Epithelial cell of esophagus (primary cell): ENCODE measurements around the gene FADS6.

ENCODE experiments used
- DNase-seq: peaks from one replicate; pipeline ENCODE4 v3.0.0; 2010; ENCODE audit warnings: low read depth
- H3K4me3 ChIP-seq: 2 replicates; pipeline ENCODE4 v1.5.1; 2011; ENCODE audit warnings: mild to moderate bottlenecking, low read length, control low read depth
- TF ChIP-seq, protein P1 (sequence below): IDR thresholded peaks from 2 replicates; pipeline ENCODE4 v1.5.1; 2011; ENCODE audit warnings: low read depth, mild to moderate bottlenecking, low read length, control low read depth, inconsistent platforms; ENCODE audit not compliant: insufficient read depth; ENCODE audit errors: missing control alignments

The FADS6 gene

DNA sequence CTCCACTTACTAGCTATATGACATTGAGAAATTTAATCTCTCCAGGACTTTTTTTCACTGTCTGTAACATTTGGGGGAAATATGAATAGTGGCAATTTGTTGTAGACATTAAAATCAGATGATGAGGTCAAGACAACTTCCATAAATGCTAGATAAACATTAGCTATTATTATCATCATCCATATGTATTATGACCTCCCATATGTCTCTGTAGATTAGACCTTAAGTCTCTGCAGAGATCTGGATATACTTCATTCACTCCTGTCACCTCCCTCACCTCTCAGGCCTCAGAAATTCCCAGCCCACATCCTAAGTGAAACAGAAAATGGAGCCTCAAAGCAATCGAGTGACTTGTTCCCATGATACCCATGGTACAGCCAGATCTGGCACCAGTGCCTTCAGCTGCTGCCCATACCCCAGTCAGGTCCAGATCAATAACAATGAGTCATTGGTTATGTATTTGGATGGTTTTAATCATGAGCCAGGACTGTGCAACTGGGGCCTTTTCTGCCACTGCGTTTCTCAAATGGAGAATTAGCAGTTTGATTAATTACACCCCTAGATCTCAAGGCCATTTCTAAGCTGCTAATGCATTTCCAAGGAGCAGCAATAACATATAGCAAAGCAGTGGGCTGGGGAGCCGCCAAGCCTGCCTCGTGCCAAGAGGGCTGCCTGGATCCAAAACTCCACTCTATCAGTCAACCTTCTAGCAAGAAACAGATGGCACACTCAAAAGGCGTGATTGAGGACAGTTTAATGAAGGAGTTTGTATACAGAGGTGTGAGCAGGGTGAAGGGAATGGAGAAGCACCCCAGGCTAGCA is 18.1 kb downstream of the FADS6 start:
- no peak overlapping the region for H3K4me3 ChIP-seq
- TF ChIP-seq, protein P1, sequence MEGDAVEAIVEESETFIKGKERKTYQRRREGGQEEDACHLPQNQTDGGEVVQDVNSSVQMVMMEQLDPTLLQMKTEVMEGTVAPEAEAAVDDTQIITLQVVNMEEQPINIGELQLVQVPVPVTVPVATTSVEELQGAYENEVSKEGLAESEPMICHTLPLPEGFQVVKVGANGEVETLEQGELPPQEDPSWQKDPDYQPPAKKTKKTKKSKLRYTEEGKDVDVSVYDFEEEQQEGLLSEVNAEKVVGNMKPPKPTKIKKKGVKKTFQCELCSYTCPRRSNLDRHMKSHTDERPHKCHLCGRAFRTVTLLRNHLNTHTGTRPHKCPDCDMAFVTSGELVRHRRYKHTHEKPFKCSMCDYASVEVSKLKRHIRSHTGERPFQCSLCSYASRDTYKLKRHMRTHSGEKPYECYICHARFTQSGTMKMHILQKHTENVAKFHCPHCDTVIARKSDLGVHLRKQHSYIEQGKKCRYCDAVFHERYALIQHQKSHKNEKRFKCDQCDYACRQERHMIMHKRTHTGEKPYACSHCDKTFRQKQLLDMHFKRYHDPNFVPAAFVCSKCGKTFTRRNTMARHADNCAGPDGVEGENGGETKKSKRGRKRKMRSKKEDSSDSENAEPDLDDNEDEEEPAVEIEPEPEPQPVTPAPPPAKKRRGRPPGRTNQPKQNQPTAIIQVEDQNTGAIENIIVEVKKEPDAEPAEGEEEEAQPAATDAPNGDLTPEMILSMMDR: no peak
- no peak for DNase-seq

DNA sequence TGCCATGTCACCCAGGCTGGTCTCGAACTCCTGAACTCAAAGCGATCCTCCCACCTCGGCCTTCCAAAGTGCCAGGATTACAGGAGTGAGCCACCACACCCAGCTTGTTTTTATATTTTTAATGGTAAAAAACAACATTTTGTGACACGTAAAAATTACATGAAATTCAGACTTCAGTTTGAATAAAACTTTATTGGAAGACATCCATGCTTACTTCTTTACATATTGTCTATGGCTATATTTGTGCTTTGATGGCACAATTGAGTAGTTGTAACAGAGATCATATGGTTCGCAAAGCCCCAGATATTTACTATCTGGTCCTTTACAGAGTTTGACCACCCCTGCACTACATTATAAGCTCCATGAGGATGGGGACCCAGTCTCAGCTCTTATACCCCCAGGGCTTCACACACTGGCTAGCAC is 18.8 kb downstream of the FADS6 start:
- TF ChIP-seq, protein P1: no peak
- DNase-seq: no peak
- no peak overlapping the region for H3K4me3 ChIP-seq

DNA sequence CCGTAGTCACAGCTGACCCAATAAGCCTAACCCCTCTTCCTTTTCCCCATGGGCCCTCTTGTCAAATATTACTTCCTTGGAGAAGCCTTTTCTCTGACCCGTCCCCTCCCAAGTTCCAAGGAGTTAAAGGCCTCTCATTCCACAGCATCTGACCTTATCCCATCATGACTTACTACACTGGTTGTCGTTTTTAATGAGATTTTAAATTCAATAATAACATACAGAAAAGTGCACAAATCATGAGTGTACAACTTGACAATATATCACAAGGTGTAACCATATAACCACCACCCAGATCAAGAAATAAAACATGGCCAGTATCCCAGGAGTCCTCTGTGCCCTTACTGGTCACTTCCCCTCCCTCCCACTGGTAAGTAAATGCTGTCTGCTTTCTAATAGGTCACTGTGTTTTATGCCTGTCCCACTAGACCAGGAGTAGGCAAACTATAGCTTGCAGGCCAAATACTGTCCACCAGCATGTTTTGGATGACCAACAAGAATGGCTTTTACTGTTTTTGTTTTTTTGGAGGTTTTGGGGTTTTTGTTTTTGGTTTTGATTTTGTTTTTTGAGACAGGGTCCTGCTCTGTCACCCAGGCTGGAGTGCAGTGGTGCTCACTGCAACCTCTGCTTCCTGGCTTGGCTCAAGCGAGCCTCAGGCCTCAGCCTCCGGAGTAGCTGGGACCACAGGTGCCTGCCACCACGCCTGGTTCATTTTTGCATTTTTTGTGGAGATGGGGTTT is 19.4 kb downstream of the FADS6 start:
- DNase-seq: no peak
- TF ChIP-seq, protein P1: no peak
- H3K4me3 ChIP-seq: peak overlapping the region; percentile 90

DNA sequence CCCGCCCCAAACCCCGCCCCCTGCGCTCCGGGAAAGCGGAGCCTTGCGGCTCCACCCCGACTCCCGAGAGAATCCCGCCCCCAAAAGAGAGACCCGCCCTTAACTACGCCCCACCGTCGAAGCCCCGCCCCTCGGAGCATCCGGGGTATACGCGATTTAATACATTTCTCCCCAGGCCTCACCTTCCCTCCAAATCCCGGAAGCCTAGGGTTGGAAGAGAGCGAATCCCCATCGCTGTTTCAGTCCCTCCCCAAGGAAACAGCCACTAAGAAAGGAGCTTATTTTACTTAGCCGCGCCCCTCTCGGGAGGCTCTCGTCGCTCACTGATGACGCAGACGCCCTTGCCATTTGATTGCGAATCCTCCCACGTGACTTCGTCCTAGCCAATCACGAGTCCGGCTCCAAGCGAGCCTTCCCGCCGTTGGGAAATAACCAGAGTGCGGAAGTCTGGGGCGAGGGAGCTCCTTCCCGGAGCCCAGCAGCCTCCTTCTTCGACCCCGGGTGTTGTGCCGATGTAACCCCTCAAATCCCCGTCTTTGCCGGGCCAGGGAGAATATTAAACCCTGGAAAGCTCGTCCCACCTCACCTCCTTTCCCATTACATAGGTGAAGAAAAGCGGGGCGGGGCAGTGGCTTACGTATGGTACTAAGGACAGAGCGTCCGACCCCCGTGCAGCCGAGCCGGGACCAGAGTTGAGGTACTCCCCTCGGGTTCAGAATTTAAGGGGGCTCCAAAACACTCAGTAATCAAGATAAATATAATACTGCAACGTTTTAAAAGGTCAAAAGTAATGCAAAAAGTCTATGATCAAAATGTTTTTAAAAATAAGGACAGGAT is 20.2 kb downstream of the FADS6 start:
- TF ChIP-seq, protein P1: no peak
- peak; percentile 100 for DNase-seq
- peak overlapping the region; percentile 90 for H3K4me3 ChIP-seq

DNA sequence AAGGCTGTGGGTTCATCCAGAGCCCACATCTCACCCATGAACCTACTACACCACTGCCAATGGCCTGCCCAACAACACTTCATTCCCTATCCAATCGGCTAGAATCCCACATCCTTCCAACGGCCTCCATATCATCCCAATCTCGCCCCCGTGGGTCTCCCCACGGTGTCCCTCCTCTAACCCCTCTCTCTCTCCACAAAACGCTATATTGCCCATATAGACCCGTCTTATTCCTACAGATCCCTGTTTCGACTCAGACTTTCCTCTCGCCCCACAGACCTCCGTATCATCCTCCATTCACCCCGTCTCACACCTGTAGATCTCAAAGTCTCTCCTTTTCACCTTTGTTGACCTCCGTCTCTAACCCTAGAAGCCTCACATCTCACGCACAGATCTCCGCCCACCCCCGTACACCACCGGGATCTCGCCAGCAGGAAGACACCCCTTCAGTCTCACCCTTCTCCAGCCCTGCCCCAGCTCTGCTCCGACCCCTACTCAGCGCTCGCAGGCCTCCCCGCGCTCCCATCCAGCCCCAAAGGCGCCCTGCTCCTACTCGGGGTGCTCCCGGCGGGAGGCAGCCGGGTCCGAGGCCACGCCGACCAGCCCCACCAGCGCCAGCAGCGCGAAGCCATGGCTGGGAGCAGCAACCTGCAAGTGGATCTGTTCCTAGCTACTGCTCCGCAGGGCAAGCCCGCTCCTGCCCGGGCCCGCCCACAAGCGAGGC is 21.0 kb downstream of the FADS6 start, which contains the start of gene FDXR:
TSS of gene FDXR (minus strand) at position 682 of the 724 bp plus-strand sequence. CDS start at position 632, 50 bp downstream.
- TF ChIP-seq, protein P1: no peak
- DNase-seq: no peak
- peak within 1 kb of the TSS; percentile 90 for H3K4me3 ChIP-seq

DNA sequence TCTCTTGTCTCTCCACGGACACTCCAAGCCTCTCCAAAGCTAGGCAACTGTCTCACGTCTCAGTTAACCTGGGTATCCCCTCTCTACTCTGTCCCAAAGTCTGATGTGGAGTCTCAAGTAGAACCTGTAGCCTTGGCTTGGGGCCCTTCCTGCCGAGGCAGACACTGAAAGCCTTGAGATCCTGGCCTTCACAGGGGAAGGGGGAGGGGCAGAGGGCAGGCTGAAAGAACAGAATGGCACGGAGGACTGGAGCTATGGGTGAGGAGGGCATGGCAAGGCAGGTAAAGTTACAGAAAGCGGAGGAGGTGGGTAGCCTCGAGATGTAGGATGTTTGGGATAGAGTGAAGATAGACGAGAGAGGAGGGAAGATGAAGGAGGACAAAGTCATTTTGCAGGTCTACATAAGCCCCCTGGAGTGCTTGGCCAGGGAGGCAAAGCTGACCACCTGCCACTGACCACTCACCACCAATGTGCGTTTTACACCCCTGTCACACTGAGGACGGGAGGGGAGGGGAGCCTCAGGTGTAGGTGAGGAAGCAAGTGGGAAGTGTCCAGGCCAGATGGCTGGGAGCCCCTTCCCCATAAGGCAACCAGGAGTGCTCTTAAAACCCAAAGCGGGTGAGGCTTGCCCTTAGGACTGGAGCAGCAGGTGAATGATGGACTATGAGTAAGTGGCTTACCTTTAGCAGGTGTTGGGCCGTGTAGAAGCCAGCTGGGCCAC is 21.9 kb downstream of the FADS6 start:
- peak overlapping the region; percentile 87 for H3K4me3 ChIP-seq
- TF ChIP-seq, protein P1: no peak
- DNase-seq: no peak
